Ectodermal cell (in vitro differentiated cells): ENCODE results near the gene TMED1.
"Not testable (repeated sequence)": the region's sequence is repeated elsewhere in the genome, so short reads cannot be mapped to it uniquely, and the experiment has no call there.

Experiments used
- H3K27ac ChIP-seq: 2 replicates; pipeline ENCODE4 v1.7.0; 2013; ENCODE audit warnings: mild to moderate bottlenecking, low read depth, low read length; ENCODE audit not compliant: insufficient read depth, poor library complexity, severe bottlenecking
- H3K27me3 ChIP-seq: 2 replicates; pipeline ENCODE4 v1.7.0; 2013; ENCODE audit warnings: mild to moderate bottlenecking, low read length; ENCODE audit not compliant: insufficient read depth, control insufficient read depth, poor library complexity, severe bottlenecking
- H3K36me3 ChIP-seq: one replicate; pipeline ENCODE4 v1.7.0; 2013; ENCODE audit warnings: low read length; ENCODE audit not compliant: control insufficient read depth, insufficient read depth
- H3K4me1 ChIP-seq: one replicate; pipeline ENCODE4 v1.7.0; 2013; ENCODE audit warnings: low read length; ENCODE audit not compliant: control insufficient read depth, insufficient read depth
- H3K4me3 ChIP-seq: 2 replicates; pipeline ENCODE4 v1.7.0; 2013; ENCODE audit warnings: low read depth, low read length, control low read depth; ENCODE audit not compliant: insufficient read depth
- H3K9me3 ChIP-seq: 2 replicates; pipeline ENCODE4 v1.7.0; 2013; ENCODE audit warnings: mild to moderate bottlenecking, low read length, moderate library complexity; ENCODE audit not compliant: control insufficient read depth
- WGBS, 2 experiments: methylation state at CpG; one replicate each; pipeline ENCODE4 v1.1.7; 2013; ENCODE audit warnings: missing lambda C conversion rate in 2 of 2; 5-methylcytosine and 5-hydroxymethylcytosine counted together

Gene TMED1

GRCh38 chr19:10848230-10848856 lies 12.3 kb upstream of the TMED1 start, which contains the start of gene C19orf38:
TSS of gene C19orf38 (plus strand) at chr19:10848415. CDS start at chr19:10848509, 94 bp downstream.
- Histone ChIP-seq H3K9me3 (no peaks in the 10 kb centered on the region), H3K4me3 (no peak within 1 kb of the TSS), H3K4me1 (no peaks in the 10 kb centered on the region), H3K27ac (no peak within 1 kb of the TSS), H3K36me3 (no peaks in the 10 kb centered on the region), H3K27me3 (no peaks in the 10 kb centered on the region)
- WGBS, 2 experiments = 80 to 84% methylated on average over 14 of the region's 14 CpGs

- WGBS, 2 experiments = 80 to 88% methylated on average over 2 of the region's 2 CpGs
- H3K27ac ChIP-seq = no peak overlapping the region
- no peaks in the 10 kb centered on the region for H3K36me3 ChIP-seq
- no peaks in the 10 kb centered on the region for H3K9me3 ChIP-seq
- no peak overlapping the region for H3K4me3 ChIP-seq
- no peaks in the 10 kb centered on the region for H3K27me3 ChIP-seq
- H3K4me1 ChIP-seq = no peaks in the 10 kb centered on the region
These were observed 10.6 kb upstream of the TMED1 start for GRCh38 chr19:10846500-10847202.

DNA sequence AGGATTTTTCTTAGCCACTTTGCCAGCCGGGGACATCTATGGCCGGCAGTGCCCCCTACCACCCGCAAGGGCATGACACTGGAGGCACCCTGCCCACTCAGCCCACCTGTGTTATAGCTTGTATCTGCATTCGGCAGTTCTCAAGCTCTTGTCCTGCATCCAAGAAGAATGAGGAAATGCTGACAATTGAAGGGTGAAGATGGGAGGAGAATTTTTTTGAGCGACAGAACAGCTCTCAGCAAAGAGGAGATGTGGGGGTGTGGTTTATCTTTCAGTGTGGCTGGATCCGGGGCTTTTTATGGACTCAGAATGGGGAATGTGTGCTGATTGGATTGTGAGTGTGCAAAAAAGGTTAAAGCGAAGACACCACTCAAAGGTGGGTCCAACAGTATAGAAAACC lies 6.8 kb upstream of the TMED1 start:
- Histone ChIP-seq H3K9me3 (no peaks in the 10 kb centered on the region), H3K27me3 (no peaks in the 10 kb centered on the region), H3K4me3 (no peak overlapping the region), H3K4me1 (no peaks in the 10 kb centered on the region), H3K36me3 (no peaks in the 10 kb centered on the region), H3K27ac (no peak overlapping the region)
- WGBS, 2 experiments = 93 to 94% methylated on average over 7 of the region's 7 CpGs

DNA sequence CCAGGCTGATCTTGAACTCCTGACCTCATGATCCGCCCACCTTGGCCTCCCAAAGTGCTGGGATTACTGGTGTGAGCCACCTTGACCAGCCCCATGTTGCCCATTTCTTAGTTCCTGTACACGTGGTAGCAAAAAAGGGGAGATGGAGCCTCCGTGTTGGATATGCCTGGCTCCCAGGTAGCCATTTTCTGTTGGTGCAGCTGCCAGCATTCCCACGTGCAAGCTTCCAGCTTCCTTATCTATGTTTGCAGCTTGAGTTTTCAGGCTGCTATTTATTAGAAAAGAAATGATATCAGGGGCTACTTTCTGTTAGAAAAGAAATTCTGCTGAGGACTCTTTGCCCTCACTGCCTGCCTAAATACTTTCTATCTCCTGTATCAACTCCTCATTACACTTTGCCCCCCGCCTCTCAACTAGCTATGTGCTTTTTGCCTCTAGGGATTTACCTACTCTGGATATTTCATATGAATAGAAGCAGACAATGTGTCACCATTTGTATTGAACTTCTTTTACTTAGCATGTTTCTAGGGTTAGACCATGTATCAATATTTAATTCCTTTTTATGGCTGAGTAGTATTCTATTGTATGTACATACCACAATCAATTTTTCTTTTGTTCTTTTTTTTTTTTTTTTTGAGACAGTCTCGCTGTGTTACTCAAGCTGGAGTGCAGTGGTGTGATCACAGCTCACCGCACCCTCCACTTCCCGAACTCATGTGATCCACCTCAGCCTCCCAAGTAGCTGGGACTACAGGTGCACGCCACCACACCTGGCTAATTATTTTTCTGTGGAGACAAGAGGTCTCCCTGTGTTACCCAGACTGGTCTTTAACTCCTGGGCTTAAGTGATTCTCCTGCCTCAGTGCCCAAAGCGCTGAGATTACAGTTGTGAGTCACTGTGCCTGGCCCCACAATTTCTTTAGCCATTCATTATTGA lies 3.4 kb upstream of the TMED1 start:
- H3K4me1 ChIP-seq = no peaks in the 10 kb centered on the region
- no peaks in the 10 kb centered on the region for H3K36me3 ChIP-seq
- no peaks in the 10 kb centered on the region for H3K27me3 ChIP-seq
- H3K27ac ChIP-seq = no peak overlapping the region
- no peak overlapping the region for H3K4me3 ChIP-seq
- no peaks in the 10 kb centered on the region for H3K9me3 ChIP-seq
- WGBS, 2 experiments = 85 to 86% methylated on average over 10 of the region's 10 CpGs

DNA sequence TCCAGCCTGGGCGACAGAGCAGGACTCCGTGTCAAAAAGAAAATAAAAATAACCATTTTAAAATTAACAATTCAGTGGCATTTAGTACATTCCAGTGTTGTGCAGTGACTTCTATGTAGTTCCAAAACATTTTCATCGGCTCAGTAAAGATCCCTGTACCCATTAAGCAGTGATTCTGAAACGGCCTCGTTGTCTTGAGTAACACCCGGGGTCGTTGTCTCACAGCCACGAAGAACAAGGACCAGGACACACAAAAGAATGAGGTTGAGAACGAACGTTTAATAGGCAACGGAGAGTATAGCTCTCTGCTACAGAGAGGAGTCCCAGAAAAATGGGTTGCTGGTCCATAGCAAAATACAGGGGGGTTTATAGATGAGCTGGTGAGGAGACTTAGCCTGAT lies 2.4 kb upstream of the TMED1 start:
- no peaks in the 10 kb centered on the region for H3K27me3 ChIP-seq

GRCh38 chr19:10837649-10838048 lies 1.6 kb upstream of the TMED1 start:
- not testable (repeated sequence) for H3K27ac ChIP-seq, H3K36me3 ChIP-seq, H3K9me3 ChIP-seq, H3K4me1 ChIP-seq, H3K27me3 ChIP-seq, H3K4me3 ChIP-seq
- 91 to 94% methylated on average over 7 of the region's 7 CpGs for WGBS, 2 experiments

More for the DNA sequence above, 2.4 kb upstream of the TMED1 start:
- Histone ChIP-seq H3K4me1 (no peaks in the 10 kb centered on the region), H3K27ac (no peak overlapping the region), H3K4me3 (no peak overlapping the region), H3K9me3 (no peaks in the 10 kb centered on the region), H3K36me3 (no peaks in the 10 kb centered on the region)
- WGBS, 2 experiments = 90 to 93% methylated on average over 11 of the region's 11 CpGs

DNA sequence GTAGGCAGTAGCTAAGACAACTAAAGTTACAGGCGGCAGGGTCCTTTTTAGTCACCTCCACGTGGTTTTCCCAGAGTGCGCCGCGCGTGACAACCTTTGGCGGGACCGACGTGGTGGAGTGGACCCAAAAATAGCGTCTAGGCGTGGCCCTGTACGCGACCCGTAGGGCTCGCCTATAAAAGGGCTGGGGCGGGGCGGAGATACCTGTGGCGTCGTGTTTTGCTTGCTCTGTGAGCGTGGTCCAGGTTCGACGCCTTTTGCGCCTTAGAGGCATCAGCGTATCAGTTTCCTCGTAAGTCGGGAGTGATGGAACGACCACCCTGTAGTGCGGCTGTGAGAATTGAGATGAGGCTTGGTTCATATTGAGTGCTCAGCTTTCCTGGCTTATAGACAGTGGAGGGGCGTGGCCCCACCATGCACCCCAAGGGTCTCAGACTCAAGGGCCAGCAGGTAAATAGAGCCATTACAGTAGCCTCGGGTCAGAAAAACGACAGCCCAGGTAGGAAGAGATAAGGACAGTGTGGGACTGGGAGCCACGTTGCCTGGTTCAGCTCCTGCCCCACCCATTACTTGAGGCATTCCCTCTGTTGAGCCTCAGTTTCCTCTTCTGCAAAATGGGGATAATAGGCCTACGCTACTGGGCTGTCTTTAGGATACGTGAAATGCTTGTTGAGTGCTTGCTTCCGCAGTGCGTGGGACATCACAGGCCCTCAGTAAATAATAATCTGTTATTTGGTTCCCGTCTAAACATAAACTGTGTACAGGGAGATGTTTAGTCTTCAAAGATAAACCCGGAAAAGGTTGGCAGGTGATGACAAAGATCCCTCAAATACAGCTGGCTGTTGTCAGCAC lies 693 bp upstream of the TMED1 start:
- WGBS, 2 experiments = 48% methylated on average over 38 of the region's 38 CpGs
- Histone ChIP-seq H3K27ac (peak overlapping the region; percentile 98), H3K36me3 (peaks cover 3% of the 10 kb centered on the region), H3K9me3 (no peaks in the 10 kb centered on the region), H3K4me1 (no peaks in the 10 kb centered on the region), H3K4me3 (peak overlapping the region; percentile 72), H3K27me3 (no peaks in the 10 kb centered on the region)

GRCh38 chr19:10835089-10835753 lies 791 bp downstream of the TMED1 start:
- Histone ChIP-seq H3K9me3 (no peaks in the 10 kb centered on the region), H3K27ac (peak overlapping the region; percentile 38), H3K27me3 (no peaks in the 10 kb centered on the region), H3K4me1 (no peaks in the 10 kb centered on the region), H3K4me3 (peak overlapping the region; percentile 27), H3K36me3 (peaks cover 3% of the 10 kb centered on the region)
- 64 to 66% methylated on average over 32 of the region's 32 CpGs for WGBS, 2 experiments

DNA sequence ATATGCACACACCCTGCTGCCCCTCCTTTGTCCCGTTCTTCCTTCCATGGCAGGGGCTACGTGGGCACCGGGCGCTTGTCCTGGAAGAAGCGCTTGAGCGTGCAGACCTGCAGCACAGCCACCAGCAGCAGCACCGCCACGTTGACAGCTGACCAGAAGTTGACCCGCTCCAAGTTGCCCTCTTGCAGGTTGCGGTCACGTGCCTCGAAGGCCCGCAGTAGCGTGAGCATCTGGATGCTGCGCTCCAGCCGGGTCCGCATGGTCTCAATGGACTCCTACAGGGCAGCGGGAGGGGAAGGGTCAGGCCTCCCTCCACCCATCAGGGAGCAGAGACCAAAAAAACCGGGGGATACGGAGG lies 3.1 kb downstream of the TMED1 start:
- no peaks in the 10 kb centered on the region for H3K4me1 ChIP-seq
- H3K4me3 ChIP-seq = no peak overlapping the region
- H3K27ac ChIP-seq = no peak overlapping the region
- no peaks in the 10 kb centered on the region for H3K27me3 ChIP-seq
- peaks cover 3% of the 10 kb centered on the region for H3K36me3 ChIP-seq
- WGBS, 2 experiments = 94% methylated on average over 20 of the region's 20 CpGs
- H3K9me3 ChIP-seq = no peaks in the 10 kb centered on the region
